Activated naive CD4-positive, alpha-beta T cell treated with anti-CD3 and anti-CD28 coated beads for 36 hours (primary cell): Measurements from ENCODE around the gene TOGARAM1. TPM values are rescaled to one million over a fixed set of nuclear protein-coding genes. Genes with fewer than 3 reads are reported as not detected.

Source experiments
- CTCF ChIA-PET: fragments of 350-600 bp; sonication (Branson Sonifier 250); formaldehyde crosslinking; loops from one replicate; lab custom pipeline; 2021; ENCODE audit warnings: antibody characterized with exemption; lab: Charles Lee
- DNase-seq: peaks from one replicate; pipeline ENCODE4 v3.0.0-alpha.2; 2020
- H3K27ac Mint-ChIP-seq: one replicate; pipeline ENCODE4 v1.8.0; 2021; ENCODE audit warnings: mild to moderate bottlenecking, mixed read lengths
- H3K27me3 Mint-ChIP-seq: one replicate; pipeline ENCODE4 v1.8.0; 2021; ENCODE audit warnings: low read depth, mixed read lengths
- H3K36me3 Mint-ChIP-seq: one replicate; pipeline ENCODE4 v1.8.0; 2021; ENCODE audit warnings: low read depth, mixed read lengths
- H3K4me1 Mint-ChIP-seq: one replicate; pipeline ENCODE4 v1.8.0; 2021; ENCODE audit warnings: low read depth, mixed read lengths
- H3K4me3 Mint-ChIP-seq: one replicate; pipeline ENCODE4 v1.8.0; 2021; ENCODE audit warnings: mild to moderate bottlenecking, moderate library complexity, mixed read lengths
- H3K9me3 Mint-ChIP-seq: one replicate; pipeline ENCODE4 v1.8.0; 2021; ENCODE audit warnings: mixed read lengths
- intact Hi-C: fragments of 100-400 bp; cut with micrococcal nuclease; formaldehyde crosslinking; loops from one replicate; pipeline ENCODE4 v1.15.1; 2023
- total RNA-seq, 2 experiments: library from RNA; stranded (reverse); gene quantifications; one replicate each; pipeline ENCODE4 v1.2.3, GENCODE V29; 2021

The TOGARAM1 gene
- total RNA-seq, 2 experiments from 2014 or later, result 3.1 to 3.3 TPM

DNA sequence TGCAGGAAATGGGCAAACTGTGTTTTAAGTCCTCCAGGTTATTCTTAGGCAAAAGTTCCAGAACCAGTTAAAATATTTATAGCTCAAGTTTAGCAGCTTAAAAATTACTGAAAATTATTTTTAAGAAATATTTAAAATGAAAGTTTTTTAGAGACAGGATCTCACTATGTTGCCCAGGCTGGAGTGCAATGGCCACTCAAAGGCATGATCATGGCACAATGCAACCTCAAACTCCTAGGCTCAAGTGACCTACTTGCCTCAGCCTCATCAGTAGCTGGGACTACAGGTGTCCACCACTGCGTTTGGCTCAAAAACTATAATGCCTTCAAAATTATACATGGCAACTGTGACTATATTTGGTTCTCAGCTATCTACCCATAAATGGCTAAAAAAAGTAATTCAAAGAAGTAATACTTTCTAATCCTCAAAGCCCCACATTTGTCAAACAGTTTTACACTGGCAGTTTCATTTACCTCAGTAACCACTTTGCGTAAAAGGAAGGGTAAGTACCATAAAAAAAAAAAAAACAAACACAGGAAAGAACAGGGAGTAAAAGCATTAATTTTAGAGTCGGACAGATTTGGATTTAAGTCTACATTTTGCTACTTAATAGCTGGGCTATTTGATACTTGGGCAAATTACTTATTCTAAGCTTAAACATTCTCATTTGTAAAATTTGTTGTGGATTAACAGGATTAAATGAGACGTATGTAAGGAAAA is 9.4 kb upstream of the TOGARAM1 start:
- CTCF ChIA-PET, result no interaction called here
- intact Hi-C loops, result no loop called here
- Mint-ChIP-seq H3K36me3 (peaks cover 12% of the 10 kb centered on the region), H3K4me3 (no peak overlapping the region), H3K27me3 (no peaks in the 10 kb centered on the region), H3K9me3 (no peaks in the 10 kb centered on the region), H3K27ac (no peak overlapping the region), H3K4me1 (peaks cover 38% of the 10 kb centered on the region)
- no peak for DNase-seq

DNA sequence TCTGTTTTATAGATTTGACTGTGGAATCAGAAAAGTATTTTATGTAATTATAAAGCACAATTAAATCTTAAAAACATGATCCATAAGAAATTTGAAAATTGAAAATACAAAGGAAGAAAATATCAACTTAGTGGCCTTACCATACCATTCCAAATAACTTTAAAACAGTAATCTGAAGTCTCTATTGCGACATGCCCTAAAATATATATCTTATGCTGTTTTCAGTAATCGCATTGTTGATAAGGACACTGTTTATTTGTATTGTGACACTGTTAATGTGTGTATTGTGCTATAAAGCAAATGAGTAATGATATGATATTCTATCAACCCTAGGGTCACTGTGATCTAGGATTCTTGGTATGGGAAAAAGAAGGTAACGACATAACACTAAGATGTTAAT is 7.2 kb upstream of the TOGARAM1 start:
- H3K4me3 Mint-ChIP-seq, result no peak overlapping the region
- CTCF ChIA-PET, result no interaction called here
- no peak for DNase-seq
- intact Hi-C loops, result no loop called here
- H3K9me3 Mint-ChIP-seq, result no peaks in the 10 kb centered on the region
- peaks cover 41% of the 10 kb centered on the region for H3K4me1 Mint-ChIP-seq
- no peaks in the 10 kb centered on the region for H3K27me3 Mint-ChIP-seq
- peaks cover 3% of the 10 kb centered on the region for H3K36me3 Mint-ChIP-seq
- H3K27ac Mint-ChIP-seq, result no peak overlapping the region

DNA sequence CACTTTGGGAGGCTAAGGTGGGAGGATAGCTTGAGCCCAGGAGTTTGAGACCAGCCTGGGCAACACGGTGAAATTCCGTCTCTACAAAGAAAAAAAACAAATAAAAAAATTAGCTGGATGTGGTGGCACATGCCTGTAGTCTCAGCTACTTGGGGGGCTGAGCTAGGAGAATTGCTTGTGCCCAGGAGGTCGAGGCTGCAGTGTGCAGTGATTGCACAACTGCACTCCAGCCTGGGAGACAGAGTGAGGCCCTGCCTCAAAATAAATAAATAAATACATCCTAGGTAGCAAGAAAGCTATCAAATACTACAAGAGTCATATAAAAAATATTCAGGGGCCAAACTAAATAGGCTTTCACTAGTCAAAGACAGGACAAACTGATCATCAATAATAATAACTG is 6.5 kb upstream of the TOGARAM1 start:
- peaks cover 47% of the 10 kb centered on the region for H3K4me1 Mint-ChIP-seq
- intact Hi-C loops, result no loop called here
- CTCF ChIA-PET, result no interaction called here
- no peak overlapping the region for H3K27ac Mint-ChIP-seq
- DNase-seq, result no peak
- no peak overlapping the region for H3K4me3 Mint-ChIP-seq
- no peaks in the 10 kb centered on the region for H3K9me3 Mint-ChIP-seq
- peaks cover 3% of the 10 kb centered on the region for H3K36me3 Mint-ChIP-seq
- no peaks in the 10 kb centered on the region for H3K27me3 Mint-ChIP-seq

DNA sequence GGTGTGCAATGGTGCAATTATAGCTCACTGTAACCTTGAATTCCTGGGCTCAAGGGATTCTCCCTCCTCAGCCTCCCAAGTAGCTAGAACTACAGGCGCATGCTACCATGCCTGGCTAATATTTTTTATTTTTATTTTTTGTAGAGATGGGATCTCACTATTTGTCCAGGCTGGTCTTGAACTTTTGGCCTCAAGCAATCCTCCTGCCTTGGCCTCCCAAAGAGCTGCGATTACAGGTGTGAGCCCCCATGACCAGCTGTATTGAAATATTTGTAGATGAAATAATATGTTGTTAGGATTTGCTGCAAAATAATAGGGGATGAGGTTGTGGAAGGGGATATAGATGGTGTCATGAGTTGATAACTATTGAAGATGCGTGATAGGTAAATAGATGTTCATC is 5.1 kb upstream of the TOGARAM1 start:
- no peaks in the 10 kb centered on the region for H3K9me3 Mint-ChIP-seq
- no peak overlapping the region for H3K4me3 Mint-ChIP-seq
- intact Hi-C loops, result no loop called here
- H3K36me3 Mint-ChIP-seq, result peaks cover 3% of the 10 kb centered on the region
- no peaks in the 10 kb centered on the region for H3K27me3 Mint-ChIP-seq
- CTCF ChIA-PET, result no interaction called here
- H3K27ac Mint-ChIP-seq, result no peak overlapping the region
- H3K4me1 Mint-ChIP-seq, result peaks cover 41% of the 10 kb centered on the region
- DNase-seq, result no peak

DNA sequence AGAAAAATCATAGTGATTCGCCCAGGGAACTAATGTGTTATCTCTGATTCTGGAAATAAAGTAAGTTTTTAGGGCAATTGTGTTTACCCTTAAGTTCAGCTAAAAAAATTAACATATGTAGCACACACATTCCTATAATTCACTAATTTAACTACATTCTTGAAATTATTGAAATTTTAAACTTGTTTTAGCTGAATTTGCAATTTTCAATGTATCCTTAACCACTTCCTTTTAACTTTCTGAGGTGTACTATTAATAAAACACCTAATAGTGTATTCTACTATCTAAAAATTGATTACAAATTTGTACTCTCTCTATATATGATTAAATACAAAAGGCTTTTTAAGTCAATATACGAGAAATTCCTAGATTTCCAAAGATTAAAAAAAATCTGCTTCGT is 2.5 kb upstream of the TOGARAM1 start:
- intact Hi-C loops, result no loop called here
- CTCF ChIA-PET, result no interaction called here
- no peak overlapping the region for H3K27ac Mint-ChIP-seq
- H3K27me3 Mint-ChIP-seq, result no peaks in the 10 kb centered on the region
- peaks cover 46% of the 10 kb centered on the region for H3K4me1 Mint-ChIP-seq
- no peak overlapping the region for H3K4me3 Mint-ChIP-seq
- peaks cover 6% of the 10 kb centered on the region for H3K36me3 Mint-ChIP-seq
- DNase-seq, result no peak
- H3K9me3 Mint-ChIP-seq, result peaks cover 2% of the 10 kb centered on the region

DNA sequence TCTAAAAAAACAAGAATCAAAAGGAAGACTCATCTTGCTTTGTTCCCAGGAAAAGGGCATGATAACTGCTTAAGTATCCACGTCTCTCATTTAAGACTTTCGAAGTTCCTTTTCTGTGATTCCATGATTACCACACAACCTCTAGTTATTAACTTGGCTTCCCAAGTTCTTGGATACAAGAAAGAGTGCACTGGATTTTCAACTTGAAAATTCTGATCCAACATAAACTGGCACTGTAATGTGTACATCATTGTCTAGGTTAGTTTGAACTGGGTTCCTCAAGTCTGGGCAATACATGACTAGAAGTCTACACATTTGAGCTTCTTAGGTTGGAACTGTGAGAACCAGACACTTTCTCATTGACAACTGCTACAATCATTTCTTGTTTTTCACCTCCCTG is 1.8 kb upstream of the TOGARAM1 start:
- H3K27ac Mint-ChIP-seq, result no peak overlapping the region
- H3K27me3 Mint-ChIP-seq, result no peaks in the 10 kb centered on the region
- CTCF ChIA-PET, result no interaction called here
- H3K9me3 Mint-ChIP-seq, result peaks cover 3% of the 10 kb centered on the region
- intact Hi-C loops, result loop anchor here (1.0 to 5.0 kb wide), 2 partner anchors 9 to 193 kb away; no protein-coding TSS in a partner anchor
- H3K36me3 Mint-ChIP-seq, result peaks cover 9% of the 10 kb centered on the region
- peaks cover 51% of the 10 kb centered on the region for H3K4me1 Mint-ChIP-seq
- DNase-seq, result no peak
- no peak overlapping the region for H3K4me3 Mint-ChIP-seq

DNA sequence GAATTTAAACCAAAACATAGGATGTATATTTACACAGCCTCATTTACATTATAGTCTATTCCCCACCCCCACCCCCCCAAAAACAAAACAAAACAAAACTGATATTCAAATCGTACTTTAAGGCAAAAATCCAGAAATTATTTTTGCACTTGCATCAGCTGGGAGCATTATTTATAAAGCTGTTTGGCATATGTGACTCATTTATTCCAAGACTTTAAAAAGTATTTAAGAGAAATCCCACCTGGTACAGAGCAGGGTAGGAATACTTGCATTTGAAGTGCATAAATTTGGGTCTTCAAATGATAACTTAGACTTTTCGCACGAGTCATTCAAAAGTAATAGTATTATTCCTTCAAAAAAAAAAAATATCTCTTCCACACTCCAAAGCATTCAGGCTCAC is 1.3 kb upstream of the TOGARAM1 start:
- Mint-ChIP-seq H3K36me3 (peaks cover 12% of the 10 kb centered on the region), H3K9me3 (peaks cover 3% of the 10 kb centered on the region), H3K27me3 (no peaks in the 10 kb centered on the region), H3K4me1 (peaks cover 52% of the 10 kb centered on the region), H3K27ac (no peak overlapping the region), H3K4me3 (no peak overlapping the region)
- intact Hi-C loops, result loop anchor here (1.0 to 5.0 kb wide), 5 partner anchors 9 to 293 kb away; partner anchors contain the start of gene MIS18BP1
- CTCF ChIA-PET, result no interaction called here
- DNase-seq, result no peak

DNA sequence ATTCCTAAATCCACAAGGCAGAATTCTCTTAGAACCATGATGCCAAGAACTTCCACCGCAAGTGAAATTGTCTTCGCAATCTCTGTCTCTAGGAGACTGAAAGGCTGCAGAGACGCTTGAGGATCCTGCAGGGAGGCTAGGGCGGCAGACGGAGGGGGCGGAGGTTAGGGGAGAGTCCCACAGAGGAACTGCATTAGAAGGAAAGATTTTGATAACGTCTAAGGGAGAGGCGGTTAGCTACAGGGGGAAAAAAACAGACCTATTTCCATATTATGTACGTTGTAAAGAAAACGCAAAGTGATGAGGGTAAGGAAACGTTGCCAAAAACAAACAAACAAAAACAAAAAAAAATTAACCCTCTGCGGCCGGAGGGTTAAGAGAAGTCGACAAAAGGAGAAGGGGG is 838 bp upstream of the TOGARAM1 start:
- DNase-seq, result peak; percentile 77
- CTCF ChIA-PET, result interaction anchor here (0.9 to 1.4 kb wide), 2 partner anchors 65 to 175 kb away, joined by 3 to 4 read pairs; partner anchors contain the start of gene FANCM
- H3K36me3 Mint-ChIP-seq, result peaks cover 12% of the 10 kb centered on the region
- H3K4me1 Mint-ChIP-seq, result peaks cover 50% of the 10 kb centered on the region
- H3K9me3 Mint-ChIP-seq, result peaks cover 3% of the 10 kb centered on the region
- H3K27ac Mint-ChIP-seq, result no peak overlapping the region
- no peaks in the 10 kb centered on the region for H3K27me3 Mint-ChIP-seq
- intact Hi-C loops, result loop anchor here (1.0 to 5.0 kb wide), 4 partner anchors 64 to 292 kb away; partner anchors contain the start of gene MIS18BP1
- no peak overlapping the region for H3K4me3 Mint-ChIP-seq

DNA sequence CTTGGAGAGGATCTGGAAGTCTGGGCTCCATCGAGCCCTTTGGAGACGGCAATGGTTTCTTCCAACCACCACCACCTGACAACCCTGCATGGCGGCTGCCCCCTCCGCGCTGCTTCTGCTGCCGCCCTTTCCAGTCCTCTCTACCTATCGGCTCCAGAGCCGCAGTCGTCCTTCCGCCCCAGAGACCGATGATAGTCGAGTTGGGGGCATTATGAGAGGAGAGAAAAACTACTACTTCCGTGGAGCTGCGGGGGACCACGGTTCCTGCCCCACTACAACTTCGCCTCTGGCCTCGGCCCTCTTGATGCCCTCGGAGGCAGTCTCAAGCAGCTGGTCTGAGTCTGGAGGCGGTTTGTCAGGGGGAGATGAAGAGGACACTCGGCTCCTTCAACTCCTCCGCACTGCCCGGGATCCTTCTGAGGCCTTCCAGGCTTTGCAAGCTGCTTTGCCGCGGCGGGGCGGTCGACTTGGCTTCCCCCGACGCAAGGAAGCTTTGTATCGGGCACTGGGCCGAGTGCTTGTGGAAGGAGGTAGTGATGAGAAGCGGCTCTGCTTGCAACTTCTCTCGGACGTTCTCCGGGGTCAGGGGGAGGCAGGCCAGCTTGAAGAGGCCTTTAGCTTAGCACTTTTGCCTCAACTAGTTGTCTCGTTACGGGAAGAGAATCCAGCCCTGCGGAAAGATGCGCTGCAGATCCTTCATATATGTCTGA is 499 bp downstream of the TOGARAM1 start:
- Mint-ChIP-seq H3K4me3 (no peak overlapping the region), H3K36me3 (peaks cover 20% of the 10 kb centered on the region), H3K9me3 (peaks cover 4% of the 10 kb centered on the region), H3K27ac (no peak overlapping the region), H3K27me3 (no peaks in the 10 kb centered on the region), H3K4me1 (peaks cover 54% of the 10 kb centered on the region)
- intact Hi-C loops, result loop anchor here (1.0 to 5.0 kb wide), 5 partner anchors 20 to 195 kb away; partner anchors contain the start of genes FKBP3 and PRPF39
- CTCF ChIA-PET, result interaction anchor here (0.9 to 1.4 kb wide), 2 partner anchors 66 to 173 kb away, joined by 3 to 4 read pairs; partner anchors contain the start of gene FANCM
- DNase-seq, result peak; percentile 42

DNA sequence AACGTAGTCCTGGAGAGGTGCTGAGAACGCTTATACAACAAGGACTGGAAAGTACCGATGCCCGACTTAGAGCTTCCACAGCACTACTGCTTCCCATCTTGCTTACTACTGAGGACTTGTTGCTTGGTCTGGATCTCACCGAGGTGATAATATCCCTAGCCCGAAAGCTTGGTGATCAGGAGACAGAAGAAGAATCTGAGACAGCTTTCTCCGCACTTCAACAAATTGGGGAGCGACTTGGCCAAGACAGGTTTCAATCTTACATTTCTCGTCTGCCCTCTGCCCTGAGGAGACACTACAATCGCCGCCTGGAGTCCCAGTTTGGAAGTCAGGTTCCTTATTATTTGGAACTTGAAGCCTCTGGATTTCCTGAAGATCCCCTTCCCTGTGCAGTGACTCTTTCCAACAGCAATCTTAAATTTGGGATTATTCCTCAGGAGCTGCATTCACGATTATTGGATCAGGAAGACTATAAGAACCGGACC is 1.1 kb downstream of the TOGARAM1 start:
- no peak overlapping the region for H3K27ac Mint-ChIP-seq
- no peak overlapping the region for H3K4me3 Mint-ChIP-seq
- CTCF ChIA-PET, result no interaction called here
- H3K36me3 Mint-ChIP-seq, result peaks cover 23% of the 10 kb centered on the region
- DNase-seq, result no peak
- intact Hi-C loops, result loop anchor here (5.0 kb wide), 1 partner anchor 196 kb away; no protein-coding TSS in a partner anchor
- no peaks in the 10 kb centered on the region for H3K27me3 Mint-ChIP-seq
- H3K9me3 Mint-ChIP-seq, result peaks cover 5% of the 10 kb centered on the region
- peaks cover 53% of the 10 kb centered on the region for H3K4me1 Mint-ChIP-seq

DNA sequence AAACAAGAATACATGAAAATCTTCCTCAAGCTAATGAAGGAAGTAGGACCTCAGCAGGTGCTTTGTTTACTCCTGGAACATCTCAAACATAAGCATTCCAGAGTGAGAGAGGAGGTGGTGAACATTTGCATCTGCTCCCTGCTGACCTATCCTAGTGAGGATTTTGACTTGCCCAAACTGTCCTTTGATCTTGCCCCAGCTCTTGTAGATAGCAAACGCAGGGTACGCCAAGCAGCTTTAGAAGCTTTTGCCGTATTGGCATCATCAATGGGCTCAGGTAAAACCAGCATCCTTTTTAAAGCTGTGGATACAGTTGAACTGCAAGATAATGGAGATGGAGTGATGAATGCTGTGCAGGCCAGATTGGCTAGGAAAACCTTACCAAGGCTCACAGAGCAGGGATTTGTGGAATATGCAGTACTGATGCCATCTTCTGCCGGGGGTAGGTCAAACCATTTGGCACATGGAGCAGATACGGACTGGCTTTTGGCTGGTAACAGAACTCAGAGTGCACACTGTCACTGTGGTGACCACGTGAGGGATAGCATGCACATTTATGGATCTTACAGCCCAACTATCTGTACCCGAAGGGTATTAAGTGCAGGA is 1.9 kb downstream of the TOGARAM1 start:
- Mint-ChIP-seq H3K4me1 (peaks cover 55% of the 10 kb centered on the region), H3K27me3 (no peaks in the 10 kb centered on the region), H3K9me3 (peaks cover 12% of the 10 kb centered on the region), H3K4me3 (no peak overlapping the region), H3K27ac (no peak overlapping the region), H3K36me3 (peaks cover 29% of the 10 kb centered on the region)
- intact Hi-C loops, result loop anchor here (5.0 kb wide), 1 partner anchor 197 kb away; no protein-coding TSS in a partner anchor
- peak; percentile 8 for DNase-seq
- CTCF ChIA-PET, result interaction anchor here (0.9 kb wide), 1 partner anchor 28 kb away, joined by 3 read pairs; no protein-coding TSS in a partner anchor
